Testis (tissue), 3 donors: ENCODE measurements around the gene POLR2F. TPM values are rescaled to one million over a fixed set of nuclear protein-coding genes. Genes with fewer than 3 reads are reported as not detected.

ENCODE experiments used
- DNase-seq: peaks from one replicate; pipeline ENCODE4 v3.0.0-alpha.2; 2019
- H3K27ac ChIP-seq, 2 donors: fragments of 200-600 bp; sonication (generic); one replicate each; pipeline ENCODE4 v1.5.1; 2019
- H3K27me3 ChIP-seq: fragments of 200-600 bp; sonication (generic); one replicate; pipeline ENCODE4 v1.5.1; 2019
- H3K36me3 ChIP-seq: fragments of 200-600 bp; sonication (generic); one replicate; pipeline ENCODE4 v1.5.1; 2017; ENCODE audit warnings: low read depth; ENCODE audit errors: missing control alignments
- H3K4me1 ChIP-seq: fragments of 200-600 bp; sonication (generic); one replicate; pipeline ENCODE4 v1.5.1; 2019
- H3K4me3 ChIP-seq, 2 donors: fragments of 200-600 bp; sonication (generic); one replicate each; pipeline ENCODE4 v1.5.1; 2017 to 2019
- H3K9me3 ChIP-seq: fragments of 200-600 bp; sonication (generic); one replicate; pipeline ENCODE4 v1.5.1; 2017
- CTCF ChIP-seq, 3 experiments: fragments of 450-650 bp in 2 of 3; fragments of 200-600 bp in 1 of 3; sonication (generic) in 1 of 3; IDR thresholded peaks; one replicate each; pipeline ENCODE4 v1.5.1; 2016 to 2019; ENCODE audit warnings: antibody characterized with exemption in 3 of 3, mild to moderate bottlenecking in 2 of 3, moderate library complexity in 1 of 3
- POLR2A ChIP-seq: fragments of 450-650 bp; IDR thresholded peaks from one replicate; pipeline ENCODE4 v1.6.1; 2017; ENCODE audit warnings: antibody characterized with exemption, mild to moderate bottlenecking, moderate library complexity
- WGBS, 2 donors: methylation state at CpG; one replicate each; pipeline ENCODE4 v1.1.5; 2018; 5-methylcytosine and 5-hydroxymethylcytosine counted together
- intact Hi-C: fragments of 100-400 bp; cut with DNase I; formaldehyde crosslinking; loops from one replicate; pipeline ENCODE4 v1.15.1; 2023; ENCODE audit warnings: low total_unique reads
- microRNA-seq, 2 donors: library from miRNA; unstranded; fragments of <30 nt; microRNA quantifications; one replicate each; pipeline ENCODE4, GENCODE V29; 2016; ENCODE audit warnings: borderline number of aligned reads in 2 of 2, borderline replicate concordance in 1 of 2
- polyA plus RNA-seq: library from polyadenylated mRNA; stranded (reverse); fragments of 350-450 nt; fragmentation: Illumina TruSeq; extraction: RNeasy Lipid Tissue Mini Kit (QIAGEN cat#74804); gene quantifications from one replicate; pipeline ENCODE4 v1.2.3, GENCODE V29; 2014; ENCODE audit warnings: low read depth, low replicate concordance; ENCODE audit not compliant: insufficient read depth
- total RNA-seq, 2 donors: library from RNA; depleted of rRNA; stranded (reverse); fragments of >200 nt; gene quantifications; one replicate each; pipeline ENCODE4 v1.2.3, GENCODE V29; 2016

The POLR2F gene
- total and polyA plus RNA-seq, 3 donors from 2014 or later, result 88.7 to 137 (median 107) TPM

GRCh38 chr22:38017272-38017920 is 63.9 kb downstream of the POLR2F start:
- Histone ChIP-seq H3K27ac (peak overlapping the region; percentile 92 to 93), H3K36me3 (no peaks in the 10 kb centered on the region), H3K4me1 (peaks cover 35% of the 10 kb centered on the region), H3K4me3 (no peak overlapping the region), H3K27me3 (no peaks in the 10 kb centered on the region), H3K9me3 (no peaks in the 10 kb centered on the region)
- intact Hi-C loops, result no loop called here
- TF ChIP-seq POLR2A, result no peak
- TF ChIP-seq CTCF (IDR thresholded peaks at IDR 0.05), result no peak
- WGBS, 2 donors, result 27 to 51% methylated on average over 2 to 7 of the region's 7 CpGs
- peak; percentile 95 for DNase-seq

GRCh38 chr22:38017939-38018885 is 64.7 kb downstream of the POLR2F start:
- intact Hi-C loops, result no loop called here
- H3K36me3 ChIP-seq, result no peaks in the 10 kb centered on the region
- no peak for TF ChIP-seq CTCF (IDR thresholded peaks at IDR 0.05)
- no peak for TF ChIP-seq POLR2A
- no peaks in the 10 kb centered on the region for H3K9me3 ChIP-seq
- no peak for DNase-seq
- 70 to 74% methylated on average over 11 to 12 of the region's 12 CpGs for WGBS, 2 donors
- H3K4me1 ChIP-seq, result peaks cover 30% of the 10 kb centered on the region
- no peak overlapping the region for H3K4me3 ChIP-seq
- H3K27me3 ChIP-seq, result no peaks in the 10 kb centered on the region
- peak overlapping the region; percentile 92 to 93 for H3K27ac ChIP-seq

Small RNA genes lying within 50 kb of the gene (microRNA-seq; reads per million reads assigned to microRNA genes)
- gene MIR4534 (0 reads per million in 2 donors), gene MIR6820 (0 to 4.2 reads per million in 2 donors)

Other genes with a start within 250 kb of the POLR2F start
- 10 to 100 TPM; 36.7 to 40.6 TPM for gene GCAT, start 145.8 kb upstream of the POLR2F start, total RNA-seq
- gene GCAT, start 145.8 kb upstream of the POLR2F start, polyA plus RNA-seq, result 21.4 TPM
- 1 to 10 TPM in 1 of 2 donors, under 1 TPM in 1; 0.81 to 4.8 TPM for gene GALR3, start 130.3 kb upstream of the POLR2F start, total RNA-seq
- gene GALR3, start 130.3 kb upstream of the POLR2F start, polyA plus RNA-seq, result not detected
- gene ANKRD54, start 109.4 kb upstream of the POLR2F start, total RNA-seq, result 100 to 1,000 TPM; 117 to 138 TPM
- 61.5 TPM for gene ANKRD54, start 109.4 kb upstream of the POLR2F start, polyA plus RNA-seq
- 100 to 1,000 TPM; 185 to 316 TPM for gene EIF3L, start 104.3 kb upstream of the POLR2F start, total RNA-seq
- gene EIF3L, start 104.3 kb upstream of the POLR2F start, polyA plus RNA-seq, result 295 TPM
- 10 to 100 TPM; 25.2 to 38.0 TPM for gene MICALL1, start 47.4 kb upstream of the POLR2F start, total RNA-seq
- 30.8 TPM for gene MICALL1, start 47.4 kb upstream of the POLR2F start, polyA plus RNA-seq
- 10 to 100 TPM; 50.9 to 70.9 TPM for gene C22orf23, start 98 bp upstream of the POLR2F start, total RNA-seq
- gene C22orf23, start 98 bp upstream of the POLR2F start, polyA plus RNA-seq, result 241 TPM
- 1 to 10 TPM; 5.0 to 5.4 TPM for gene SOX10, start 30.9 kb downstream of the POLR2F start, total RNA-seq
- 6.1 TPM for gene SOX10, start 30.9 kb downstream of the POLR2F start, polyA plus RNA-seq
- 10 to 100 TPM; 78.7 to 89.7 TPM for gene PICK1, start 103.7 kb downstream of the POLR2F start, total RNA-seq
- 61.5 TPM for gene PICK1, start 103.7 kb downstream of the POLR2F start, polyA plus RNA-seq
- gene SLC16A8, start 130.5 kb downstream of the POLR2F start, total RNA-seq, result 1 to 10 TPM; 1.6 to 2.0 TPM
- 2.4 TPM for gene SLC16A8, start 130.5 kb downstream of the POLR2F start, polyA plus RNA-seq
- gene BAIAP2L2, start 157.0 kb downstream of the POLR2F start, total RNA-seq, result 10 to 100 TPM in 1 of 2 donors, 1 to 10 TPM in 1; 8.8 to 10.0 TPM
- 6.6 TPM for gene BAIAP2L2, start 157.0 kb downstream of the POLR2F start, polyA plus RNA-seq
- 100 to 1,000 TPM in 1 of 2 donors, 10 to 100 TPM in 1; 89.4 to 122 TPM for gene PLA2G6, start 228.1 kb downstream of the POLR2F start, total RNA-seq
- gene PLA2G6, start 228.1 kb downstream of the POLR2F start, polyA plus RNA-seq, result 135 TPM
- 1 to 10 TPM; 3.7 to 5.8 TPM for gene MAFF, start 248.3 kb downstream of the POLR2F start, total RNA-seq
- 3.2 TPM for gene MAFF, start 248.3 kb downstream of the POLR2F start, polyA plus RNA-seq